ENCODE measurements around the gene AIDA. TPM values are rescaled to one million over a fixed set of nuclear protein-coding genes. Genes with fewer than 3 reads are reported as not detected.
"Not testable (repeated sequence)": the region's sequence is repeated elsewhere in the genome, so short reads cannot be mapped to it uniquely, and the experiment has no call there.

Gene AIDA
- total and polyA plus RNA-seq, 2 donors from 2014 or later = 41.4 to 73.7 TPM

- H3K9me3 ChIP-seq (ENCODE audit: control insufficient read depth in 2 of 3, insufficient read depth in 1 of 3, low read length in 3 of 3) = no peaks in the 10 kb centered on the region
- no peak overlapping the region for H3K27ac ChIP-seq (ENCODE audit: low read depth in 2 of 2, low read length in 2 of 2)
- H3K4me1 ChIP-seq (ENCODE audit: control insufficient read depth in 2 of 3, insufficient read depth in 2 of 3, low read depth in 1 of 3, low read length in 3 of 3) = peaks cover 0 to 3% (median 0%) of the 10 kb centered on the region in 3 donors
- no peak overlapping the region for H3K4me3 ChIP-seq (ENCODE audit: low read length in 3 of 3)
- no peaks in the 10 kb centered on the region for H3K36me3 ChIP-seq (ENCODE audit: control insufficient read depth in 2 of 3, insufficient read depth in 3 of 3, low read length in 3 of 3)
- intact Hi-C loops (cut with DNase I) = no loop called here
- no peak for DNase-seq
- no peak for TF ChIP-seq CTCF (IDR thresholded peaks at IDR 0.05; ENCODE audit: borderline replicate concordance, extremely low read depth, insufficient read depth)
- H3K9ac ChIP-seq (ENCODE audit: low read length in 3 of 3) = no peak overlapping the region
- no peak for FAIRE-seq
- no peaks in the 10 kb centered on the region for H3K27me3 ChIP-seq (ENCODE audit: control insufficient read depth, insufficient read depth, low read length)
Observed at GRCh38 chr1:222751255-222751654, 39.0 kb upstream of the AIDA start.

GRCh38 chr1:222750651-222751050 lies 38.4 kb upstream of the AIDA start:
- FAIRE-seq = peak; percentile 17
- no peak for TF ChIP-seq CTCF (IDR thresholded peaks at IDR 0.05; ENCODE audit: borderline replicate concordance, extremely low read depth, insufficient read depth)
- no peak overlapping the region for H3K4me3 ChIP-seq (ENCODE audit: low read length in 3 of 3)
- H3K9me3 ChIP-seq (ENCODE audit: control insufficient read depth in 2 of 3, insufficient read depth in 1 of 3, low read length in 3 of 3) = no peaks in the 10 kb centered on the region
- H3K4me1 ChIP-seq (ENCODE audit: control insufficient read depth in 2 of 3, insufficient read depth in 2 of 3, low read depth in 1 of 3, low read length in 3 of 3) = peaks cover 0 to 3% (median 0%) of the 10 kb centered on the region in 3 donors
- no peak overlapping the region for H3K27ac ChIP-seq (ENCODE audit: low read depth in 2 of 2, low read length in 2 of 2)
- intact Hi-C loops (cut with DNase I) = no loop called here
- H3K36me3 ChIP-seq (ENCODE audit: control insufficient read depth in 2 of 3, insufficient read depth in 3 of 3, low read length in 3 of 3) = no peaks in the 10 kb centered on the region
- H3K9ac ChIP-seq (ENCODE audit: low read length in 3 of 3) = no peak overlapping the region
- no peaks in the 10 kb centered on the region for H3K27me3 ChIP-seq (ENCODE audit: control insufficient read depth, insufficient read depth, low read length)
- DNase-seq = no peak

- H3K4me1 ChIP-seq (ENCODE audit: control insufficient read depth in 2 of 3, insufficient read depth in 2 of 3, low read depth in 1 of 3, low read length in 3 of 3) = peaks cover 0 to 3% (median 0%) of the 10 kb centered on the region in 3 donors
- H3K27me3 ChIP-seq (ENCODE audit: control insufficient read depth, insufficient read depth, low read length) = no peaks in the 10 kb centered on the region
- TF ChIP-seq CTCF (IDR thresholded peaks at IDR 0.05; ENCODE audit: borderline replicate concordance, extremely low read depth, insufficient read depth) = no peak
- no peak overlapping the region for H3K9ac ChIP-seq (ENCODE audit: low read length in 3 of 3)
- H3K4me3 ChIP-seq (ENCODE audit: low read length in 3 of 3) = no peak overlapping the region
- H3K27ac ChIP-seq (ENCODE audit: low read depth in 2 of 2, low read length in 2 of 2) = no peak overlapping the region
- FAIRE-seq (no peak), DNase-seq (peak in 2 of 5 donors; percentile 16 to 19)
- intact Hi-C loops (cut with DNase I) = no loop called here
- no peaks in the 10 kb centered on the region for H3K36me3 ChIP-seq (ENCODE audit: control insufficient read depth in 2 of 3, insufficient read depth in 3 of 3, low read length in 3 of 3)
- H3K9me3 ChIP-seq (ENCODE audit: control insufficient read depth in 2 of 3, insufficient read depth in 1 of 3, low read length in 3 of 3) = no peaks in the 10 kb centered on the region
Observed at GRCh38 chr1:222749927-222750326, 37.6 kb upstream of the AIDA start.

GRCh38 chr1:222741630-222742457 lies 29.6 kb upstream of the AIDA start:
- H3K9me3 ChIP-seq (ENCODE audit: control insufficient read depth in 2 of 3, insufficient read depth in 1 of 3, low read length in 3 of 3); H3K4me1 ChIP-seq (ENCODE audit: control insufficient read depth in 2 of 3, insufficient read depth in 2 of 3, low read depth in 1 of 3, low read length in 3 of 3); H3K36me3 ChIP-seq (ENCODE audit: control insufficient read depth in 2 of 3, insufficient read depth in 3 of 3, low read length in 3 of 3); H3K27ac ChIP-seq (ENCODE audit: low read depth in 2 of 2, low read length in 2 of 2); intact Hi-C loops (cut with DNase I); FAIRE-seq; H3K9ac ChIP-seq (ENCODE audit: low read length in 3 of 3); DNase-seq; H3K4me3 ChIP-seq (ENCODE audit: low read length in 3 of 3); H3K27me3 ChIP-seq (ENCODE audit: control insufficient read depth, insufficient read depth, low read length): not testable (repeated sequence)
